CD4-positive, alpha-beta T cell (primary cell): ENCODE measurements around the gene SORCS2. TPM values are rescaled to one million over a fixed set of nuclear protein-coding genes. Genes with fewer than 3 reads are reported as not detected.

Source experiments
- ATAC-seq: fragments of 200-7000 bp; cut with Tn5 transposase; one replicate; pipeline ENCODE4 v1.10.0; 2022; ENCODE audit warnings: mild to moderate bottlenecking; ENCODE audit not compliant: poor library complexity
- CTCF ChIA-PET: fragments of 350-600 bp; sonication (Branson Sonifier 250); formaldehyde crosslinking; loops from one replicate; lab custom pipeline; 2021; ENCODE audit warnings: antibody characterized with exemption, inconsistent platforms; lab: Charles Lee
- POLR2A ChIA-PET: fragments of 350-600 bp; sonication (Branson Sonifier 250); formaldehyde crosslinking; loops from one replicate; lab custom pipeline; 2021; ENCODE audit warnings: antibody characterized with exemption, inconsistent platforms; lab: Charles Lee
- DNase-seq, 14 experiments: peaks; one replicate each; pipeline ENCODE4 v3.0.0-alpha.2; 2013 to 2020; ENCODE audit warnings: mixed read lengths in 2 of 14
- H3K27ac ChIP-seq, 2 donors: one replicate each; pipeline versions ENCODE4 v1.5.1 to v1.7.0; 2013; ENCODE audit warnings: low read length in 2 of 2, low read depth in 1 of 2, mild to moderate bottlenecking in 1 of 2
- H3K27me3 ChIP-seq, 2 experiments: 1 replicate in 1 of 2; 2 replicates in 1 of 2; pipeline versions ENCODE4 v1.6.1 to v1.7.0; 2013; ENCODE audit warnings: low read length in 2 of 2, control low read depth in 1 of 2, mild to moderate bottlenecking in 1 of 2, moderate library complexity in 1 of 2; ENCODE audit not compliant: insufficient read depth in 2 of 2, control insufficient read depth in 1 of 2
- H3K36me3 ChIP-seq: one replicate; pipeline ENCODE4 v1.6.1; 2013; ENCODE audit warnings: low read length, control low read depth; ENCODE audit not compliant: insufficient read depth
- H3K4me1 ChIP-seq: one replicate; pipeline ENCODE4 v1.6.1; 2013; ENCODE audit warnings: low read length, control low read depth; ENCODE audit not compliant: insufficient read depth
- H3K4me3 ChIP-seq: one replicate; pipeline ENCODE4 v1.5.1; 2013; ENCODE audit warnings: mild to moderate bottlenecking, low read length, moderate library complexity
- H3K9me3 ChIP-seq, 2 experiments: 1 replicate in 1 of 2; 2 replicates in 1 of 2; pipeline versions ENCODE4 v1.6.1 to v1.7.0; 2013; ENCODE audit warnings: low read length in 2 of 2, mild to moderate bottlenecking in 2 of 2, control low read depth in 1 of 2, moderate library complexity in 1 of 2; ENCODE audit not compliant: control insufficient read depth in 1 of 2, insufficient read depth in 1 of 2
- H3K27ac Mint-ChIP-seq: one replicate; pipeline ENCODE4 v1.8.0; 2020; ENCODE audit warnings: mixed read lengths
- H3K27me3 Mint-ChIP-seq: one replicate; pipeline ENCODE4 v1.8.0; 2021; ENCODE audit warnings: mixed read lengths
- H3K36me3 Mint-ChIP-seq: one replicate; pipeline ENCODE4 v1.8.0; 2021; ENCODE audit warnings: low read depth, mixed read lengths
- H3K4me1 Mint-ChIP-seq: one replicate; pipeline ENCODE4 v1.8.0; 2021; ENCODE audit warnings: low read depth, mixed read lengths
- H3K4me3 Mint-ChIP-seq: one replicate; pipeline ENCODE4 v1.8.0; 2020; ENCODE audit warnings: mild to moderate bottlenecking, mixed read lengths
- H3K9me3 Mint-ChIP-seq: one replicate; pipeline ENCODE4 v1.8.0; 2020; ENCODE audit warnings: mixed read lengths
- CTCF ChIP-seq: fragments of 200-600 bp; IDR thresholded peaks from one replicate; pipeline ENCODE4 v1.8.0; 2022; ENCODE audit warnings: antibody characterized with exemption, mild to moderate bottlenecking
- intact Hi-C, 2 experiments: fragments of 100-400 bp; cut with DNase I in 1 of 2; cut with micrococcal nuclease in 1 of 2; formaldehyde crosslinking; loops; one replicate each; pipeline versions ENCODE4 v1.15.1 to v1.9.0; 2023 to 2025; cut with DNase I, micrococcal nuclease
- total RNA-seq, 174 experiments: library from RNA in 2 of 174; stranded (reverse) in 2 of 174; gene quantifications; one replicate each; pipeline ENCODE4 v1.2.3 and lab custom pipeline; 2021 to 2026

The SORCS2 gene
- total RNA-seq, 2 experiments from 2014 or later: not detected

DNA sequence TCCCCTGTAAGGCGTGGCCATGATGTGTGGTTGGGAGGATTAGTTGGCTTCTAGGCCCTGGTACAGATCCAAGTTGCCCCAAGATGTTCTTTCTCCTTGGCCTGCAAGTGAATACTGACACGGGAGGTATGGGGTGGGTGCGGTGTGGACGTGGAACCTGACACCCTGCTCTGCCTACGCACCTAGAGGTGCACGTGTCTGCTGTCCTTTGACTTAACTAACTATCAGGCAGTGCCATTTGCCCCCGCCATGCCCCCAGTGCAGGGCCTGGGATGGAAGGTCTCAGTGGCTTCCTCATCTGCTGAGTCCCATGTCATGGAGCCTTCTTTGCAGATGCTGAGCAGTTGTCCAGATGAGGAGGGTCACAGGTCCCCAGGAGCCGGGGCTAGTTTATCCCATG is 151.6 kb downstream of the SORCS2 start:
- Mint-ChIP-seq H3K27ac (no peak overlapping the region), H3K9me3 (peaks cover 5% of the 10 kb centered on the region), H3K4me1 (no peaks in the 10 kb centered on the region), H3K27me3 (no peaks in the 10 kb centered on the region), H3K4me3 (no peak overlapping the region), H3K36me3 (no peaks in the 10 kb centered on the region)
- ChIA-PET CTCF (no interaction called here), POLR2A (no interaction called here)
- H3K4me1 ChIP-seq: no peaks in the 10 kb centered on the region
- TF ChIP-seq CTCF: no peak
- no peak for ATAC-seq
- no peak overlapping the region for H3K27ac ChIP-seq
- no peaks in the 10 kb centered on the region for H3K36me3 ChIP-seq
- no peaks in the 10 kb centered on the region for H3K27me3 ChIP-seq
- peaks cover 6 to 54% of the 10 kb centered on the region in 2 experiments for H3K9me3 ChIP-seq
- no peak for DNase-seq
- H3K4me3 ChIP-seq: no peak overlapping the region
- intact Hi-C loops: no loop called here

DNA sequence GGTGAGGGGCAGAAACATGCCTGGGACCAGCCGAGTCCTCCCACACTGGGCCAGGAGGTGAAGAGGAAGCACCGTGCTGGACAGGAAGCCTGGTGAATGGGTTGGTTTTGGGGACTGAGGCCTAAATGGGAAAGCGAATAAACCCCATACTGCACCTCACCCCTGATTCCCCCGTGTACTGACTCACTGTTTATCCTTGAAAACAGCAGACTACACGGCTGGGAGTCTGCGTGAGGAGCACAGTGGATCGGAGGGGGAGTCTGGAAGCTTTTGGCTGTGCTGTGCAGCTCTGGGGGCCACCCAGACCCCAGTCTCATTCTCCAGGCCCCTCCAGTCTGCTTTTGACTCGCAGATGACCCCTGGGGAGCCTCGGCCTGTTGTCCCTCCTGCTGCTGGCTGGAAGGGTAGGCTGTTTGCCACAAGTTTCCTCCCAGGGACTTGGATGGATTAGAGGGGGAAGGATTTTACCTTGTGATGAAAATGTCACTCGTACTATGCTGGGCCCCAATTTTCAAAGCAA is 152.4 kb downstream of the SORCS2 start:
- ATAC-seq: no peak
- Histone ChIP-seq H3K4me1 (no peaks in the 10 kb centered on the region), H3K27ac (no peak overlapping the region), H3K4me3 (no peak overlapping the region), H3K9me3 (peaks cover 6 to 47% of the 10 kb centered on the region in 2 experiments), H3K36me3 (no peaks in the 10 kb centered on the region), H3K27me3 (no peaks in the 10 kb centered on the region)
- no peak overlapping the region for H3K27ac Mint-ChIP-seq
- TF ChIP-seq CTCF: no peak
- ChIA-PET CTCF (no interaction called here), POLR2A (no interaction called here)
- no peaks in the 10 kb centered on the region for H3K36me3 Mint-ChIP-seq
- intact Hi-C loops: no loop called here
- peaks cover 5% of the 10 kb centered on the region for H3K9me3 Mint-ChIP-seq
- no peaks in the 10 kb centered on the region for H3K27me3 Mint-ChIP-seq
- H3K4me3 Mint-ChIP-seq: no peak overlapping the region
- DNase-seq: no peak
- H3K4me1 Mint-ChIP-seq: no peaks in the 10 kb centered on the region

DNA sequence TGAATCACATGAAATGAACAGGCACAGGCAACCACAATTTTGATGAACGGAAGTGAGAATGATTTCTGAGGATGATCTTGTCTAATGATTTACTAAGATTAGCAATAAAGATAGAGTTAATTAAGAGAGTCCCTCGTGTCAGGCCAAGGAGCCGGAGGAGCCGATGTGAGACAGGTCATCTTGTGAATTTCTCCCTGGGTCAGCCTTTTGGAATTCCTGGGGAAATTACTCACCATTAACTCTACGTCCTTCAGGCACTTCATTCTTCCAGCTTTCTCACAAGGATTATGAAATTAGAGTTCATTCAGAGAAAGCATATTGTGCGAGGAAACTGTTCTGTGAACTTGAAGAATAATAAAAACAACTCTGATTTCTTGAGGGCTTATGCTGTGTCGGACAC is 155.6 kb downstream of the SORCS2 start:
- H3K4me3 Mint-ChIP-seq: no peak overlapping the region
- ATAC-seq (no peak), DNase-seq (no peak)
- no peaks in the 10 kb centered on the region for H3K4me1 Mint-ChIP-seq
- H3K9me3 Mint-ChIP-seq: peaks cover 5% of the 10 kb centered on the region
- Histone ChIP-seq H3K9me3 (peaks cover 6 to 20% of the 10 kb centered on the region in 2 experiments), H3K36me3 (no peaks in the 10 kb centered on the region), H3K4me1 (no peaks in the 10 kb centered on the region), H3K27ac (no peak overlapping the region), H3K27me3 (no peaks in the 10 kb centered on the region), H3K4me3 (no peak overlapping the region)
- no peak for TF ChIP-seq CTCF
- ChIA-PET CTCF (no interaction called here), POLR2A (no interaction called here)
- intact Hi-C loops: no loop called here
- no peaks in the 10 kb centered on the region for H3K36me3 Mint-ChIP-seq
- peaks cover 5% of the 10 kb centered on the region for H3K27me3 Mint-ChIP-seq
- no peak overlapping the region for H3K27ac Mint-ChIP-seq
